SK-N-SH treated with all-trans-retinoic acid at 6 μM for 48 hours (cell line): ENCODE measurements around the gene FOXR1.

ENCODE experiments used
- ARNTL ChIP-seq: fragments of 450-650 bp; formaldehyde crosslinking; IDR thresholded peaks from 2 replicates; pipeline ENCODE4 v1.5.0; 2020; ENCODE audit warnings: low read depth, mild to moderate bottlenecking, moderate library complexity, borderline replicate concordance
- ESRRG ChIP-seq: fragments of 250-450 bp; sonication (Bioruptor Pico); IDR thresholded peaks from 2 replicates; pipeline ENCODE4 v1.6.1; 2021; ENCODE audit warnings: mild to moderate bottlenecking
- PATZ1 ChIP-seq: fragments of 250-450 bp; sonication (Bioruptor Pico); IDR thresholded peaks from 2 replicates; pipeline ENCODE4 v1.8.0; 2020; ENCODE audit warnings: mild to moderate bottlenecking, moderate library complexity, borderline replicate concordance
- POU6F1 ChIP-seq: fragments of 250-450 bp; sonication (Bioruptor Pico); IDR thresholded peaks from 2 replicates; pipeline ENCODE4 v1.8.0; 2021; ENCODE audit warnings: low read depth, mild to moderate bottlenecking, moderate library complexity, borderline replicate concordance
- RARB ChIP-seq: fragments of 250-450 bp; sonication (Bioruptor Pico); IDR thresholded peaks from 2 replicates; pipeline ENCODE4 v1.8.0; 2021; ENCODE audit warnings: mild to moderate bottlenecking, moderate library complexity
- TCF4 ChIP-seq: fragments of 250-450 bp; sonication (Bioruptor Pico); IDR thresholded peaks from 2 replicates; pipeline ENCODE4 v1.8.0; 2021; ENCODE audit warnings: mild to moderate bottlenecking, moderate library complexity, borderline replicate concordance
- TSHZ2 ChIP-seq: fragments of 250-450 bp; sonication (Bioruptor Pico); IDR thresholded peaks from 2 replicates; pipeline ENCODE4 v1.5.0; 2020; ENCODE audit warnings: mild to moderate bottlenecking, moderate library complexity
- ZFP3 ChIP-seq: fragments of 250-450 bp; sonication (Bioruptor Pico); IDR thresholded peaks from 2 replicates; pipeline ENCODE4 v1.5.0; 2020; ENCODE audit warnings: mild to moderate bottlenecking, moderate library complexity
- ZNF565 ChIP-seq: fragments of 450-650 bp; formaldehyde crosslinking; conservative IDR thresholded peaks from 2 replicates; pipeline ENCODE4 v1.5.0; 2020; ENCODE audit warnings: low read depth, mild to moderate bottlenecking, moderate library complexity
- ZNF70 ChIP-seq: fragments of 450-650 bp; formaldehyde crosslinking; IDR thresholded peaks from 2 replicates; pipeline ENCODE4 v1.5.0; 2020; ENCODE audit warnings: mild to moderate bottlenecking, moderate library complexity
- ZNF8 ChIP-seq: fragments of 450-650 bp; formaldehyde crosslinking; IDR thresholded peaks from 2 replicates; pipeline ENCODE4 v1.5.0; 2020; ENCODE audit warnings: mild to moderate bottlenecking, moderate library complexity

GRCh38 chr11:118984825-118985224 is 13.3 kb downstream of the FOXR1 start:
- TF ChIP-seq TSHZ2 (CRISPR knock-in tag) (no peak), ZFP3 (CRISPR knock-in tag) (no peak), ZNF565 (CRISPR knock-in tag) (no peak), RARB (CRISPR knock-in tag) (no peak), ARNTL (CRISPR knock-in tag) (no peak), ZNF8 (no peak), PATZ1 (CRISPR knock-in tag) (no peak), ESRRG (no peak), TCF4 (CRISPR knock-in tag) (no peak), POU6F1 (no peak), ZNF70 (CRISPR knock-in tag) (no peak)
